ENCODE measurements around the gene GUCD1.

- no peak for TF ChIP-seq HOXA9 (CRISPR knock-in tag; IDR thresholded peaks at IDR 0.05; ENCODE audit: borderline replicate concordance)
- no peak for TF ChIP-seq ZNF564 (CRISPR knock-in tag; IDR thresholded peaks at IDR 0.05)
- no peak for TF ChIP-seq TRIM24 (CRISPR knock-in tag; IDR thresholded peaks at IDR 0.05)
- TF ChIP-seq SIN3A (IDR thresholded peaks at IDR 0.05; ENCODE audit: borderline replicate concordance, low read depth, low read length), result no peak
- TF ChIP-seq CTCF (CRISPR knock-in tag; IDR thresholded peaks at IDR 0.05), result no peak
- TF ChIP-seq PATZ1 (CRISPR knock-in tag; IDR thresholded peaks at IDR 0.05), result no peak
- TF ChIP-seq ZNF792 (CRISPR knock-in tag; IDR thresholded peaks at IDR 0.05), result no peak
- no peak for TF ChIP-seq TCF7L2 (IDR thresholded peaks at IDR 0.05; ENCODE audit: low read depth, low read length)
- TF ChIP-seq ELF4 (CRISPR knock-in tag; IDR thresholded peaks at IDR 0.05; ENCODE audit: borderline replicate concordance), result no peak
- TF ChIP-seq POLR2AphosphoS5 (IDR thresholded peaks at IDR 0.05; ENCODE audit: low read depth, low read length), result no peak
- TF ChIP-seq CHD2 (IDR thresholded peaks at IDR 0.05; ENCODE audit: low read depth, low read length), result no peak
- no peak for TF ChIP-seq MTERF4 (CRISPR knock-in tag; IDR thresholded peaks at IDR 0.05)
- no peak for TF ChIP-seq ZNF292 (CRISPR knock-in tag; IDR thresholded peaks at IDR 0.05; ENCODE audit: borderline replicate concordance, low read depth)
Measured at GRCh38 chr22:24595863-24596262, 40.9 kb upstream of the GUCD1 start.
